ENCODE data around the gene S100A9. TPM values are rescaled to one million over a fixed set of nuclear protein-coding genes. Genes with fewer than 3 reads are reported as not detected.

The S100A9 gene
- total and polyA plus RNA-seq, 2 experiments from 2014 or later: not detected

GRCh38 chr1:153394391-153394790 is 36.7 kb downstream of the S100A9 start (continued):
- TF ChIP-seq JUNB (IDR thresholded peaks at IDR 0.05; ENCODE audit: unreplicated experiment) (no peak), ZNF114 (CRISPR knock-in tag; IDR thresholded peaks at IDR 0.05) (no peak), STAT1 (IDR thresholded peaks at IDR 0.05; ENCODE audit: unreplicated experiment) (no peak), EZH2phosphoT487 (IDR thresholded peaks at IDR 0.05; ENCODE audit: unreplicated experiment) (no peak), EZH2 (IDR thresholded peaks at IDR 0.05; ENCODE audit: low read depth, unreplicated experiment) (no peak)
- TF ChIP-seq, protein P1, sequence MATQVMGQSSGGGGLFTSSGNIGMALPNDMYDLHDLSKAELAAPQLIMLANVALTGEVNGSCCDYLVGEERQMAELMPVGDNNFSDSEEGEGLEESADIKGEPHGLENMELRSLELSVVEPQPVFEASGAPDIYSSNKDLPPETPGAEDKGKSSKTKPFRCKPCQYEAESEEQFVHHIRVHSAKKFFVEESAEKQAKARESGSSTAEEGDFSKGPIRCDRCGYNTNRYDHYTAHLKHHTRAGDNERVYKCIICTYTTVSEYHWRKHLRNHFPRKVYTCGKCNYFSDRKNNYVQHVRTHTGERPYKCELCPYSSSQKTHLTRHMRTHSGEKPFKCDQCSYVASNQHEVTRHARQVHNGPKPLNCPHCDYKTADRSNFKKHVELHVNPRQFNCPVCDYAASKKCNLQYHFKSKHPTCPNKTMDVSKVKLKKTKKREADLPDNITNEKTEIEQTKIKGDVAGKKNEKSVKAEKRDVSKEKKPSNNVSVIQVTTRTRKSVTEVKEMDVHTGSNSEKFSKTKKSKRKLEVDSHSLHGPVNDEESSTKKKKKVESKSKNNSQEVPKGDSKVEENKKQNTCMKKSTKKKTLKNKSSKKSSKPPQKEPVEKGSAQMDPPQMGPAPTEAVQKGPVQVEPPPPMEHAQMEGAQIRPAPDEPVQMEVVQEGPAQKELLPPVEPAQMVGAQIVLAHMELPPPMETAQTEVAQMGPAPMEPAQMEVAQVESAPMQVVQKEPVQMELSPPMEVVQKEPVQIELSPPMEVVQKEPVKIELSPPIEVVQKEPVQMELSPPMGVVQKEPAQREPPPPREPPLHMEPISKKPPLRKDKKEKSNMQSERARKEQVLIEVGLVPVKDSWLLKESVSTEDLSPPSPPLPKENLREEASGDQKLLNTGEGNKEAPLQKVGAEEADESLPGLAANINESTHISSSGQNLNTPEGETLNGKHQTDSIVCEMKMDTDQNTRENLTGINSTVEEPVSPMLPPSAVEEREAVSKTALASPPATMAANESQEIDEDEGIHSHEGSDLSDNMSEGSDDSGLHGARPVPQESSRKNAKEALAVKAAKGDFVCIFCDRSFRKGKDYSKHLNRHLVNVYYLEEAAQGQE (IDR thresholded peaks at IDR 0.05; ENCODE audit: unreplicated experiment): no peak
- TF ChIP-seq, protein P2, sequence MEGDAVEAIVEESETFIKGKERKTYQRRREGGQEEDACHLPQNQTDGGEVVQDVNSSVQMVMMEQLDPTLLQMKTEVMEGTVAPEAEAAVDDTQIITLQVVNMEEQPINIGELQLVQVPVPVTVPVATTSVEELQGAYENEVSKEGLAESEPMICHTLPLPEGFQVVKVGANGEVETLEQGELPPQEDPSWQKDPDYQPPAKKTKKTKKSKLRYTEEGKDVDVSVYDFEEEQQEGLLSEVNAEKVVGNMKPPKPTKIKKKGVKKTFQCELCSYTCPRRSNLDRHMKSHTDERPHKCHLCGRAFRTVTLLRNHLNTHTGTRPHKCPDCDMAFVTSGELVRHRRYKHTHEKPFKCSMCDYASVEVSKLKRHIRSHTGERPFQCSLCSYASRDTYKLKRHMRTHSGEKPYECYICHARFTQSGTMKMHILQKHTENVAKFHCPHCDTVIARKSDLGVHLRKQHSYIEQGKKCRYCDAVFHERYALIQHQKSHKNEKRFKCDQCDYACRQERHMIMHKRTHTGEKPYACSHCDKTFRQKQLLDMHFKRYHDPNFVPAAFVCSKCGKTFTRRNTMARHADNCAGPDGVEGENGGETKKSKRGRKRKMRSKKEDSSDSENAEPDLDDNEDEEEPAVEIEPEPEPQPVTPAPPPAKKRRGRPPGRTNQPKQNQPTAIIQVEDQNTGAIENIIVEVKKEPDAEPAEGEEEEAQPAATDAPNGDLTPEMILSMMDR (conservative IDR thresholded peaks at IDR 0.05; ENCODE audit: low read depth in 2 of 2): no peak

DNA sequence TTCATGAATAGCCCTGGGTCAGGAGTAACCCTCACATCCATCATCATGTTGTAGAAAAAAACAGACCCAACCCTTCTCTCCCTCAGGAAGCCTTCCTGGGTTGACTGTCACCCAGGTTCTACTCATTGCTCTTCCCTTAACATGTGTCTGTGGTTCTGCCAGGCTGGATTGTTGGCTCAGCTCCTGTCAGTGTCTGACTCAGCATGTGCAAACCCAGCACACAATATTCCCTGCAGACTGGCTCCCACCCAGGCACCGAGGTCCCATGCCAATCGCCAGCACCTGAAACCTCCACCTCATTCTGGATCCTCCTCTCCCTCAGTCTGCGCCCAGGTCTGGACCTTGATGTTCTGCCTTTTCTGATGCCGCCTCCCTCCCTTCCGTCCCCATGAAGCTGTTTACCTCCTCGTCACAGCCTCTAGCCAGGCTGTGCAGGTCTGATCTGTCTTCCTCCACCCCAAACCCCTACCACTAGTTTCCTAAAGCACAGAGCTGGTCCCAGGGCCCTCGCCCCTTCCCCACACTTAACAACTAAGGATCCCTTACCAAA is 37.6 kb downstream of the S100A9 start:
- no peak for ATAC-seq
- TF ChIP-seq EZH2phosphoT487 (IDR thresholded peaks at IDR 0.05; ENCODE audit: unreplicated experiment) (no peak), ZNF114 (CRISPR knock-in tag; IDR thresholded peaks at IDR 0.05) (no peak), ETS1 (IDR thresholded peaks at IDR 0.05) (no peak), JUNB (IDR thresholded peaks at IDR 0.05; ENCODE audit: unreplicated experiment) (no peak), POLR2AphosphoS5 (IDR thresholded peaks at IDR 0.05; ENCODE audit: low read depth) (no peak)
- TF ChIP-seq, protein P2 (conservative IDR thresholded peaks at IDR 0.05; ENCODE audit: low read depth in 2 of 2): no peak

More for the DNA sequence above, 37.6 kb downstream of the S100A9 start:
- Histone ChIP-seq H3K36me3 (ENCODE audit: insufficient read depth) (no peaks in the 10 kb centered on the region), H3K27ac (ENCODE audit: low read depth) (no peak overlapping the region), H2AFZ (no peak overlapping the region; the same call in 1 of the 2 replicates), H3K9me2 (ENCODE audit: insufficient read depth) (no peaks in the 10 kb centered on the region), H3K4me2 (no peak overlapping the region), H3K4me3 (no peak overlapping the region), H3K4me1 (ENCODE audit: insufficient read depth) (no peaks in the 10 kb centered on the region), H3F3A (replicated peaks; ENCODE audit: low read depth) (no peaks in the 10 kb centered on the region), H3K27me3 (ENCODE audit: insufficient read depth) (no peaks in the 10 kb centered on the region), H4K20me1 (replicated peaks; ENCODE audit: insufficient read depth) (no peaks in the 10 kb centered on the region), H3K79me2 (replicated peaks; ENCODE audit: insufficient read depth) (no peaks in the 10 kb centered on the region)
- Mint-ChIP-seq H3K27ac (no peak overlapping the region), H3K36me3 (ENCODE audit: low read depth) (no peaks in the 10 kb centered on the region), H3K9me3 (no peaks in the 10 kb centered on the region), H3K4me1 (peaks cover 2% of the 10 kb centered on the region; the same call in 1 of the 3 replicates), H3K27me3 (ENCODE audit: insufficient read depth, low read depth, poor library complexity) (peaks cover 5% of the 10 kb centered on the region), H3K4me3 (no peak overlapping the region)
- no peak for DNase-seq (ENCODE audit: low spot score)
